PC-3 (cell line): ENCODE data around the gene SH3PXD2A. TPM values are rescaled to one million over a fixed set of nuclear protein-coding genes. Genes with fewer than 3 reads are reported as not detected.

Source experiments
- ATAC-seq: fragments of 200-7000 bp; cut with Tn5 transposase; 2 replicates; pipeline ENCODE4 v1.9.1; 2020; ENCODE audit warnings: mild to moderate bottlenecking, moderate library complexity
- BruUV-seq: library from RNA; stranded (reverse); fragments of 400-500 nt; replicated peaks from 2 replicates; lab custom pipeline; 2021; lab: Mats Ljungman, UMichigan
- CTCF ChIA-PET: fragments of 300-600 bp; sonication (Branson Sonifier 250); formaldehyde crosslinking; loops from one replicate; lab custom pipeline; 2022; ENCODE audit warnings: antibody characterized with exemption; lab: Charles Lee
- POLR2A ChIA-PET: fragments of 300-600 bp; sonication (Branson Sonifier 250); formaldehyde crosslinking; loops from one replicate; lab custom pipeline; 2022; ENCODE audit warnings: antibody characterized with exemption; ENCODE audit not compliant: unreplicated experiment; lab: Charles Lee
- DNase-seq: peaks from one replicate; pipeline ENCODE4 v3.0.0-alpha.2; 2015
- H2AFZ ChIP-seq: fragments of 300-600 bp; sonication (generic); 2 replicates; pipeline ENCODE4 v1.6.0; 2016; ENCODE audit warnings: antibody characterized with exemption, low read length
- H3F3A ChIP-seq: fragments of 300-600 bp; sonication (generic); one replicate; pipeline ENCODE4 v1.6.0; 2017; ENCODE audit warnings: antibody characterized with exemption, low read length, control low read depth, mild to moderate bottlenecking; ENCODE audit not compliant: unreplicated experiment
- H3K27ac ChIP-seq: fragments of 300-600 bp; sonication (generic); 2 replicates; pipeline ENCODE4 v1.5.1; 2016; ENCODE audit warnings: mild to moderate bottlenecking, low read length
- H3K27me3 ChIP-seq: fragments of 300-600 bp; sonication (generic); 2 replicates; pipeline ENCODE4 v1.6.1; 2016; ENCODE audit warnings: low read length, mixed read lengths
- H3K36me3 ChIP-seq: fragments of 300-600 bp; sonication (generic); 2 replicates; pipeline ENCODE4 v1.6.1; 2016; ENCODE audit warnings: low read depth, mixed run types, low read length, mixed read lengths
- H3K4me1 ChIP-seq: fragments of 300-600 bp; sonication (generic); 2 replicates; pipeline ENCODE4 v1.5.1; 2016; ENCODE audit warnings: low read length; ENCODE audit not compliant: insufficient read depth
- H3K4me2 ChIP-seq: fragments of 300-600 bp; sonication (generic); 2 replicates; pipeline ENCODE4 v1.6.0; 2016; ENCODE audit warnings: low read length
- H3K4me3 ChIP-seq: fragments of 300-600 bp; sonication (generic); 2 replicates; pipeline ENCODE4 v1.5.1; 2016; ENCODE audit warnings: mild to moderate bottlenecking, low read length, mixed read lengths
- H3K79me2 ChIP-seq: fragments of 300-600 bp; sonication (generic); 2 replicates; pipeline ENCODE4 v1.6.1; 2017; ENCODE audit warnings: low read length, mixed read lengths
- H3K9ac ChIP-seq: fragments of 300-600 bp; sonication (generic); 2 replicates; pipeline ENCODE4 v1.6.0; 2016; ENCODE audit warnings: mild to moderate bottlenecking, low read length
- H3K9me2 ChIP-seq: fragments of 300-600 bp; sonication (generic); replicated peaks from 2 replicates; pipeline ENCODE4 v1.6.1; 2016; ENCODE audit warnings: mixed run types, low read length, mixed read lengths
- H3K9me3 ChIP-seq: fragments of 300-600 bp; sonication (generic); 2 replicates; pipeline ENCODE4 v1.6.1; 2016; ENCODE audit warnings: low read length, mixed read lengths
- H4K20me1 ChIP-seq: fragments of 300-600 bp; sonication (generic); 2 replicates; pipeline ENCODE4 v1.6.1; 2016; ENCODE audit warnings: low read length, mixed read lengths
- EZH2 ChIP-seq: fragments of 300-600 bp; sonication (generic); IDR thresholded peaks from one replicate; pipeline ENCODE4 v1.6.1; 2017; ENCODE audit warnings: antibody characterized with exemption, mild to moderate bottlenecking, low read length; ENCODE audit not compliant: unreplicated experiment
- EZH2phosphoT487 ChIP-seq: fragments of 300-600 bp; sonication (generic); IDR thresholded peaks from 2 replicates; pipeline ENCODE4 v1.6.1; 2018; ENCODE audit warnings: mild to moderate bottlenecking, antibody characterized with exemption, low read length, borderline replicate concordance
- intact Hi-C: fragments of 100-400 bp; cut with micrococcal nuclease; formaldehyde crosslinking; loops from 2 replicates; pipeline ENCODE4 v1.9.0; 2023
- total RNA-seq: library from RNA; depleted of rRNA; stranded (reverse); fragments of >200 nt; gene quantifications from 2 replicates; pipeline ENCODE4 v1.2.3, GENCODE V29; 2014
- TF ChIP-seq, protein P1 (sequence below): fragments of 300-600 bp; sonication (generic); conservative IDR thresholded peaks from 2 replicates; pipeline ENCODE4 v1.5.1; 2017; ENCODE audit warnings: antibody characterized with exemption, low read depth, mild to moderate bottlenecking, low read length

SH3PXD2A gene
- total RNA-seq, 1 experiment from 2014 or later, result 3.4 TPM

DNA sequence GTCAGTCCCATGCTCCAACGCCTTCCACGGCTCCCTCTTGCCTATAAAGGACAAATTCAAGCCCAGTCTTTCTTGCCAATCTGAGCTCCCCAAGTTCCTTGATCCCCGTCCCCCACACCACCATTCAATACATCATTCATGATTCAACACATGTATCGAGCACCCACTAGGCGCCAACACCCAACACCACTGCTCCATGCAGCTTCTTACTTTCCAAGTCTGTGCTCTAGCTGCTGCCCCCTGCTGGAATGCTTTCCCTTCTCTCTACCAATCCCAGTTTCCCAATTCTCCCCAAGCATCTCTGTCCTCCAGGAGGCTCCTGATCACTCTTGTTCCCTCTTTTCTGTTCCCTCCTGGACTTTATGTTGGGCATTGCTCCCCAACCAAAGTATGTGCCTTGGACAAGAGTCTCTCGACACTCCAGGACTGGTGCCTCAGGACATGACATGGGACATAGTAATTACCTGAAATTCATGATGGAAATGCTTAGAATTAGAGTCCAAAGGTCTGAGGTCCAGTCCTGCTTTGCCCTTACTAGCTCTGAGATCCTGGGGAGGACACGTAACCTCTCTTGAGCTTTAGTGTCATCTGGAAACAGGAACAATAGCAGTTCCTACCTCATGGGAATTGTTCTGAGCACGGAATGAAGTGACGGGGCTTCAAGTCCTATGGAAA lies 189.2 kb downstream of the SH3PXD2A start:
- Histone ChIP-seq H3K9me3 (no peaks in the 10 kb centered on the region), H3K4me1 (no peaks in the 10 kb centered on the region), H3K27ac (no peak overlapping the region), H4K20me1 (no peaks in the 10 kb centered on the region), H3K36me3 (no peaks in the 10 kb centered on the region), H3F3A (no peaks in the 10 kb centered on the region), H3K4me3 (no peak overlapping the region), H3K9me2 (no peaks in the 10 kb centered on the region), H3K79me2 (no peaks in the 10 kb centered on the region), H3K4me2 (no peak overlapping the region), H3K27me3 (no peaks in the 10 kb centered on the region), H2AFZ (no peak overlapping the region), H3K9ac (no peak overlapping the region)
- intact Hi-C loops, result no loop called here
- TF ChIP-seq, protein P1, sequence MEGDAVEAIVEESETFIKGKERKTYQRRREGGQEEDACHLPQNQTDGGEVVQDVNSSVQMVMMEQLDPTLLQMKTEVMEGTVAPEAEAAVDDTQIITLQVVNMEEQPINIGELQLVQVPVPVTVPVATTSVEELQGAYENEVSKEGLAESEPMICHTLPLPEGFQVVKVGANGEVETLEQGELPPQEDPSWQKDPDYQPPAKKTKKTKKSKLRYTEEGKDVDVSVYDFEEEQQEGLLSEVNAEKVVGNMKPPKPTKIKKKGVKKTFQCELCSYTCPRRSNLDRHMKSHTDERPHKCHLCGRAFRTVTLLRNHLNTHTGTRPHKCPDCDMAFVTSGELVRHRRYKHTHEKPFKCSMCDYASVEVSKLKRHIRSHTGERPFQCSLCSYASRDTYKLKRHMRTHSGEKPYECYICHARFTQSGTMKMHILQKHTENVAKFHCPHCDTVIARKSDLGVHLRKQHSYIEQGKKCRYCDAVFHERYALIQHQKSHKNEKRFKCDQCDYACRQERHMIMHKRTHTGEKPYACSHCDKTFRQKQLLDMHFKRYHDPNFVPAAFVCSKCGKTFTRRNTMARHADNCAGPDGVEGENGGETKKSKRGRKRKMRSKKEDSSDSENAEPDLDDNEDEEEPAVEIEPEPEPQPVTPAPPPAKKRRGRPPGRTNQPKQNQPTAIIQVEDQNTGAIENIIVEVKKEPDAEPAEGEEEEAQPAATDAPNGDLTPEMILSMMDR, result peak; percentile 60
- no peak for TF ChIP-seq EZH2
- ATAC-seq, result no peak
- peak; percentile 20 for DNase-seq
- POLR2A ChIA-PET, result no interaction called here
- CTCF ChIA-PET, result no interaction called here
- BruUV-seq, result no TSS peak

GRCh38 chr10:103665162-103665889 lies 190.1 kb downstream of the SH3PXD2A start:
- no peaks in the 10 kb centered on the region for H4K20me1 ChIP-seq
- no peaks in the 10 kb centered on the region for H3K4me1 ChIP-seq
- no peak overlapping the region for H2AFZ ChIP-seq
- H3K9me2 ChIP-seq, result no peaks in the 10 kb centered on the region
- no peaks in the 10 kb centered on the region for H3F3A ChIP-seq
- CTCF ChIA-PET, result no interaction called here
- POLR2A ChIA-PET, result no interaction called here
- H3K79me2 ChIP-seq, result no peaks in the 10 kb centered on the region
- ATAC-seq (no peak), DNase-seq (no peak)
- no peak overlapping the region for H3K4me2 ChIP-seq
- H3K4me3 ChIP-seq, result no peak overlapping the region
- no TSS peak for BruUV-seq
- H3K9ac ChIP-seq, result no peak overlapping the region
- no peak for TF ChIP-seq EZH2phosphoT487
- TF ChIP-seq EZH2, result no peak
- TF ChIP-seq, protein P1, result no peak
- no peaks in the 10 kb centered on the region for H3K36me3 ChIP-seq
- intact Hi-C loops, result no loop called here
- H3K27ac ChIP-seq, result no peak overlapping the region
- no peaks in the 10 kb centered on the region for H3K27me3 ChIP-seq
- no peaks in the 10 kb centered on the region for H3K9me3 ChIP-seq

- no peak for DNase-seq
- intact Hi-C loops, result no loop called here
- no peak overlapping the region for H3K9ac ChIP-seq
- no peak overlapping the region for H3K4me2 ChIP-seq
- H3K79me2 ChIP-seq, result no peaks in the 10 kb centered on the region
- no peaks in the 10 kb centered on the region for H3K27me3 ChIP-seq
- H3K9me3 ChIP-seq, result no peaks in the 10 kb centered on the region
- H4K20me1 ChIP-seq, result no peaks in the 10 kb centered on the region
- no peak overlapping the region for H3K27ac ChIP-seq
- POLR2A ChIA-PET, result no interaction called here
- no TSS peak for BruUV-seq
- no peaks in the 10 kb centered on the region for H3K36me3 ChIP-seq
- ATAC-seq, result no peak
- no peaks in the 10 kb centered on the region for H3K4me1 ChIP-seq
- no peak for TF ChIP-seq EZH2phosphoT487
- no peak overlapping the region for H3K4me3 ChIP-seq
- H3K9me2 ChIP-seq, result no peaks in the 10 kb centered on the region
- H3F3A ChIP-seq, result no peaks in the 10 kb centered on the region
- CTCF ChIA-PET, result no interaction called here
- no peak overlapping the region for H2AFZ ChIP-seq
Observed at GRCh38 chr10:103663802-103664201, 191.6 kb downstream of the SH3PXD2A start.
